Endothelial cell of umbilical vein (primary cell): ENCODE data around the gene CDC42BPB. TPM values are rescaled to one million over a fixed set of nuclear protein-coding genes. Genes with fewer than 3 reads are reported as not detected.

Experiments used
- BruUV-seq: library from RNA; stranded (reverse); fragments of 400-500 nt; replicated peaks from 2 replicates; lab custom pipeline; 2021; lab: Mats Ljungman, UMichigan
- CTCF ChIA-PET: fragments of 300-600, 350-600 bp; sonication (Branson Sonifier 250); formaldehyde crosslinking; loops from one replicate; lab custom pipeline; 2021; ENCODE audit warnings: antibody characterized with exemption, inconsistent platforms; lab: Charles Lee
- POLR2A ChIA-PET: fragments of 300-600, 350-600 bp; sonication (Branson Sonifier 250); formaldehyde crosslinking; loops from one replicate; lab custom pipeline; 2021; ENCODE audit warnings: antibody characterized with exemption, inconsistent platforms; lab: Charles Lee
- DNase-seq: peaks from one replicate; pipeline ENCODE4 v3.0.0-alpha.2; 2011; ENCODE audit warnings: low read depth, low spot score
- FAIRE-seq: peaks from 2 replicates; lab custom pipeline; 2011; peaks lifted over from hg19 to GRCh38; lab: Jason Lieb, UNC
- H2AFZ ChIP-seq: 2 replicates; pipeline ENCODE4 v1.6.0; 2012; ENCODE audit warnings: low read depth, low read length, control low read depth, inconsistent platforms
- H3K27ac ChIP-seq: 2 replicates; pipeline ENCODE4 v1.5.1; 2011; ENCODE audit warnings: low read depth, mild to moderate bottlenecking, control low read depth, low read length, moderate library complexity; ENCODE audit not compliant: insufficient read depth
- H3K27me3 ChIP-seq, 2 experiments: 2 replicates each; pipeline versions ENCODE4 v1.6.0 to v1.6.1; 2011; ENCODE audit warnings: low read length in 2 of 2, mixed read lengths in 1 of 2; ENCODE audit not compliant: control insufficient read depth in 2 of 2, insufficient read depth in 2 of 2
- H3K36me3 ChIP-seq, 2 experiments: 2 replicates in 1 of 2; 3 replicates in 1 of 2; pipeline ENCODE4 v1.5.1; 2011; ENCODE audit warnings: low read length in 2 of 2, mild to moderate bottlenecking in 1 of 2, moderate library complexity in 1 of 2; ENCODE audit not compliant: control insufficient read depth in 2 of 2, insufficient read depth in 2 of 2; ENCODE audit errors: extremely low read depth in 1 of 2
- H3K4me1 ChIP-seq: 3 replicates; pipeline ENCODE4 v1.5.1; 2011; ENCODE audit warnings: mild to moderate bottlenecking, low read length; ENCODE audit not compliant: control insufficient read depth, insufficient read depth; ENCODE audit errors: extremely low read depth
- H3K4me2 ChIP-seq: 2 replicates; pipeline ENCODE4 v1.6.1; 2011; ENCODE audit warnings: low read length, control low read depth, mixed read lengths; ENCODE audit not compliant: insufficient read depth
- H3K4me3 ChIP-seq, 3 experiments: fragments of 200-600 bp in 1 of 3; sonication (generic), shearing (Covaris generic) in 1 of 3; replicated peaks in 1 of 3; 2 replicates each; pipeline ENCODE4 v1.5.1; 2011 to 2016; ENCODE audit warnings: control low read depth in 3 of 3, low read length in 3 of 3, mild to moderate bottlenecking in 2 of 3, inconsistent platforms in 1 of 3, low read depth in 1 of 3, moderate library complexity in 1 of 3; ENCODE audit not compliant: insufficient read depth in 1 of 3
- H3K79me2 ChIP-seq: 2 replicates; pipeline ENCODE4 v1.6.0; 2012; ENCODE audit warnings: low read length, inconsistent platforms; ENCODE audit not compliant: control insufficient read depth, insufficient read depth
- H3K9ac ChIP-seq: replicated peaks from 2 replicates; pipeline ENCODE3; 2011; ENCODE audit warnings: low read length, control low read depth; ENCODE audit not compliant: insufficient read depth; ENCODE audit errors: extremely low read depth
- H3K9me1 ChIP-seq: replicated peaks from 3 replicates; pipeline ENCODE4 v1.6.0; 2011; ENCODE audit warnings: mild to moderate bottlenecking, low read length; ENCODE audit not compliant: control insufficient read depth, insufficient read depth; ENCODE audit errors: extremely low read depth
- H3K9me3 ChIP-seq: replicated peaks from 2 replicates; pipeline ENCODE4 v1.5.1; 2012; ENCODE audit warnings: low read length, inconsistent platforms; ENCODE audit not compliant: control insufficient read depth, insufficient read depth
- H4K20me1 ChIP-seq: replicated peaks from 2 replicates; pipeline ENCODE3; 2011; ENCODE audit warnings: mild to moderate bottlenecking, low read length; ENCODE audit not compliant: control insufficient read depth, insufficient read depth; ENCODE audit errors: extremely low read depth
- EZH2 ChIP-seq: IDR thresholded peaks from 2 replicates; pipeline ENCODE4 v1.6.1; 2012; ENCODE audit warnings: borderline replicate concordance, low read depth, mild to moderate bottlenecking, moderate library complexity, low read length, inconsistent platforms; ENCODE audit not compliant: severe bottlenecking
- FOS ChIP-seq: IDR thresholded peaks from 2 replicates; pipeline ENCODE4 v1.6.1; 2011; ENCODE audit warnings: mild to moderate bottlenecking, low read length, moderate library complexity, borderline replicate concordance; ENCODE audit not compliant: insufficient read depth
- GATA2 ChIP-seq: IDR thresholded peaks from 2 replicates; pipeline ENCODE4 v1.7.0; 2011; ENCODE audit warnings: low read depth, mild to moderate bottlenecking, moderate library complexity, mixed read lengths, low read length; ENCODE audit not compliant: insufficient read length, insufficient read depth
- JUN ChIP-seq: IDR thresholded peaks from 2 replicates; pipeline ENCODE4 v1.6.1; 2011; ENCODE audit warnings: borderline replicate concordance, low read depth; ENCODE audit not compliant: insufficient read length, insufficient read depth
- MYC ChIP-seq: IDR thresholded peaks from one replicate; pipeline ENCODE4 v1.6.1; 2011; ENCODE audit warnings: mild to moderate bottlenecking, low read depth, low read length
- POLR2A ChIP-seq: IDR thresholded peaks from 2 replicates; pipeline ENCODE4 v1.6.1; 2012; ENCODE audit warnings: low read depth, mild to moderate bottlenecking, control low read depth, low read length
- POLR2AphosphoS5 ChIP-seq: IDR thresholded peaks from 2 replicates; pipeline ENCODE4 v1.6.1; 2012; ENCODE audit warnings: low read depth, mild to moderate bottlenecking, control low read depth, low read length, moderate library complexity; ENCODE audit not compliant: insufficient read depth
- dilution Hi-C: fragments of 300-500 bp; cut with MboI; formaldehyde crosslinking; loops from one replicate; pipeline ENCODE4 v1.15.0; 2019; ENCODE audit warnings: low sequenced_read_pairs; ENCODE audit not compliant: extremely low pct_ligation_motif_present
- intact Hi-C: fragments of 100-400 bp; cut with micrococcal nuclease; formaldehyde crosslinking; loops from one replicate; pipeline ENCODE4 v1.10.0; 2022
- polyA plus RNA-seq, 4 experiments: library from polyadenylated mRNA; depleted of rRNA in 3 of 4; stranded (reverse) in 3 of 4; unstranded in 1 of 4; fragments of >200 nt; gene quantifications; 2 replicates each; pipeline versions ENCODE4 v1.2.1 to v1.2.3, GENCODE V29; 2011 to 2012; ENCODE audit warnings: missing spikeins in 1 of 4
- total RNA-seq: library from RNA; stranded (reverse); gene quantifications from 2 replicates; pipeline ENCODE4 v1.2.3, GENCODE V29; 2021
- TF ChIP-seq, protein P1 (sequence below), 2 donors: IDR thresholded peaks; 1 replicate in 1 of 2; 2 replicates in 1 of 2; pipeline ENCODE4 v1.5.1; 2011; ENCODE audit warnings: low read length in 2 of 2, mild to moderate bottlenecking in 2 of 2, moderate library complexity in 2 of 2, control low read depth in 1 of 2, inconsistent platforms in 1 of 2, low read depth in 1 of 2; ENCODE audit not compliant: insufficient read depth in 1 of 2; ENCODE audit errors: extremely low read depth in 1 of 2
- TF ChIP-seq, protein P2 (sequence below): IDR thresholded peaks from 2 replicates; pipeline ENCODE4 v1.6.1; 2011; ENCODE audit not compliant: insufficient read depth, insufficient read length

Gene CDC42BPB
- total and polyA plus RNA-seq, 2 donors (not counting 3 experiments of a cell fraction or from before 2014, with no cell fraction given): 82.6 to 131 TPM

DNA sequence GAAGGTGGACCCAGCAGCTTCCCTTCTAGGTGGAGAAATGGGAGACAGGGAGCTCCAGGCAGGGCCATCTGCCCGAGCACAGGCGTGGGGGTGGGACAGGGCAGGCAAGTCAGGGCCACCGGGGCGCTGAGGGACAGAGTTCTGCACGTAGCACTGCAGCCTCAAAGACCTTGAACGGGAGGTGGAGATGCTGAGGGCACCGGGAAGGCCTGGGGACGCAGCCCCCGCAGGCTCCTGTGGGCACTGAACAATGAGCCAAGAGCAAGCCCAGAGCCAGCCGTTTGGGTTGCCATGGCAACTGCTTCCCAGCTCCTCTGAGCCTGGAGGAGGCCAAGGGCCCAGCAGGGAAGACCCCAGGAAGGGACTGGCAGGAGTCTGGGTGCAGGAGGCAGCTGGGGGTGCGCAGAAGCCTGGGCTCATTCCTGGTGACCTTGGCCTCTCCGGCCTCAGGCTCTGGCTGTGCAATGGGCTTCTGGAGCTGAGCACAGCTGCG, 30.0 kb upstream of the CDC42BPB start:
- FAIRE-seq: no peak
- intact Hi-C loops: no loop called here
- no peaks in the 10 kb centered on the region for H3K9me1 ChIP-seq
- no peak for DNase-seq
- no TSS peak for BruUV-seq
- no peak overlapping the region for H2AFZ ChIP-seq
- peaks cover 4% of the 10 kb centered on the region for H3K4me1 ChIP-seq
- no peak overlapping the region for H3K4me2 ChIP-seq
- POLR2A ChIA-PET: no interaction called here
- no peaks in the 10 kb centered on the region for H3K79me2 ChIP-seq
- TF ChIP-seq EZH2 (no peak), POLR2A (no peak), JUN (no peak), POLR2AphosphoS5 (no peak), GATA2 (no peak), FOS (no peak), MYC (no peak)
- TF ChIP-seq, protein P1, sequence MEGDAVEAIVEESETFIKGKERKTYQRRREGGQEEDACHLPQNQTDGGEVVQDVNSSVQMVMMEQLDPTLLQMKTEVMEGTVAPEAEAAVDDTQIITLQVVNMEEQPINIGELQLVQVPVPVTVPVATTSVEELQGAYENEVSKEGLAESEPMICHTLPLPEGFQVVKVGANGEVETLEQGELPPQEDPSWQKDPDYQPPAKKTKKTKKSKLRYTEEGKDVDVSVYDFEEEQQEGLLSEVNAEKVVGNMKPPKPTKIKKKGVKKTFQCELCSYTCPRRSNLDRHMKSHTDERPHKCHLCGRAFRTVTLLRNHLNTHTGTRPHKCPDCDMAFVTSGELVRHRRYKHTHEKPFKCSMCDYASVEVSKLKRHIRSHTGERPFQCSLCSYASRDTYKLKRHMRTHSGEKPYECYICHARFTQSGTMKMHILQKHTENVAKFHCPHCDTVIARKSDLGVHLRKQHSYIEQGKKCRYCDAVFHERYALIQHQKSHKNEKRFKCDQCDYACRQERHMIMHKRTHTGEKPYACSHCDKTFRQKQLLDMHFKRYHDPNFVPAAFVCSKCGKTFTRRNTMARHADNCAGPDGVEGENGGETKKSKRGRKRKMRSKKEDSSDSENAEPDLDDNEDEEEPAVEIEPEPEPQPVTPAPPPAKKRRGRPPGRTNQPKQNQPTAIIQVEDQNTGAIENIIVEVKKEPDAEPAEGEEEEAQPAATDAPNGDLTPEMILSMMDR (IDR thresholded peaks at IDR 0.05; ENCODE audit: extremely low read depth in 1 of 2, insufficient read depth in 1 of 2, low read depth in 1 of 2, low read length in 2 of 2): no peak
- TF ChIP-seq, protein P2, sequence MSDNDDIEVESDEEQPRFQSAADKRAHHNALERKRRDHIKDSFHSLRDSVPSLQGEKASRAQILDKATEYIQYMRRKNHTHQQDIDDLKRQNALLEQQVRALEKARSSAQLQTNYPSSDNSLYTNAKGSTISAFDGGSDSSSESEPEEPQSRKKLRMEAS: no peak
- no peaks in the 10 kb centered on the region for H4K20me1 ChIP-seq
- no peak overlapping the region for H3K9ac ChIP-seq
- no peaks in the 10 kb centered on the region for H3K36me3 ChIP-seq
- no peaks in the 10 kb centered on the region for H3K9me3 ChIP-seq
- CTCF ChIA-PET: interaction anchor here (1.1 to 1.9 kb wide), 7 partner anchors 9 to 115 kb away, joined by 3 to 12 read pairs (median 5); no protein-coding TSS in a partner anchor
- no peak overlapping the region for H3K27ac ChIP-seq
- peaks cover 6 to 9% of the 10 kb centered on the region in 2 experiments for H3K27me3 ChIP-seq
- dilution Hi-C loops: no loop called here
- H3K4me3 ChIP-seq: no peak overlapping the region
